HG02610 (cell line): ENCODE data around the gene WFDC5.

Experiments
- ATAC-seq: cut with Tn5 transposase; IDR thresholded peaks from one replicate; pipeline ENCODE4 v1.9.1; 2021; ENCODE audit warnings: mild to moderate bottlenecking, moderate library complexity; ENCODE audit not compliant: unreplicated experiment

The WFDC5 gene

GRCh38 chr20:45115829-45116228, 855 bp upstream of the WFDC5 start:
- ATAC-seq = no peak

- no peak for ATAC-seq
These were observed 406 bp upstream of the WFDC5 start for GRCh38 chr20:45115386-45115774.

- no peak for ATAC-seq
These were observed 1.1 kb downstream of the WFDC5 start for GRCh38 chr20:45113865-45114264.

GRCh38 chr20:45112754-45113153, 2.2 kb downstream of the WFDC5 start:
- no peak for ATAC-seq

- ATAC-seq = no peak
These were observed 3.0 kb downstream of the WFDC5 start for GRCh38 chr20:45111799-45112471.

- ATAC-seq = no peak
These were observed 3.7 kb downstream of the WFDC5 start for GRCh38 chr20:45111285-45111684.

GRCh38 chr20:45110301-45110700, 4.7 kb downstream of the WFDC5 start:
- no peak for ATAC-seq

GRCh38 chr20:45109634-45110033, 5.3 kb downstream of the WFDC5 start:
- ATAC-seq = no peak

GRCh38 chr20:45105317-45105716, 9.7 kb downstream of the WFDC5 start:
- ATAC-seq = no peak

- no peak for ATAC-seq
These were observed 10.2 kb downstream of the WFDC5 start for GRCh38 chr20:45104786-45105185.

- ATAC-seq = no peak
These were observed 11.9 kb downstream of the WFDC5 start for GRCh38 chr20:45103072-45103471.

GRCh38 chr20:45101333-45101850, 13.6 kb downstream of the WFDC5 start:
- ATAC-seq = no peak

- no peak for ATAC-seq
These were observed 14.3 kb downstream of the WFDC5 start, which contains the start of gene KCNS1 for GRCh38 chr20:45100563-45101245. Gene KCNS1, minus strand, starts transcription at chr20:45101127. Its CDS starts 1,891 bp downstream, at chr20:45099236.

GRCh38 chr20:45098103-45098773, 16.7 kb downstream of the WFDC5 start:
- no peak for ATAC-seq

- no peak for ATAC-seq
These were observed 17.4 kb downstream of the WFDC5 start for GRCh38 chr20:45097485-45098102.

GRCh38 chr20:45096781-45097180, 18.2 kb downstream of the WFDC5 start:
- ATAC-seq = no peak

GRCh38 chr20:45095805-45096238, 19.2 kb downstream of the WFDC5 start:
- no peak for ATAC-seq

GRCh38 chr20:45094864-45095574, 20.0 kb downstream of the WFDC5 start:
- no peak for ATAC-seq

GRCh38 chr20:45094201-45094600, 20.8 kb downstream of the WFDC5 start:
- no peak for ATAC-seq

- no peak for ATAC-seq
These were observed 22.1 kb downstream of the WFDC5 start for GRCh38 chr20:45092898-45093297.

GRCh38 chr20:45091366-45091765, 23.6 kb downstream of the WFDC5 start:
- no peak for ATAC-seq
